DOHH2 (cell line): ENCODE data around the gene MRPL54.
A peak's percentile ranks its signal among the peaks of the same experiment; 100 is the strongest.

Experiments
- H3F3A ChIP-seq: fragments of 200-600 bp; sonication (generic), shearing (Covaris generic); 2 replicates; pipeline ENCODE4 v1.6.0; 2016; ENCODE audit warnings: antibody characterized with exemption, mild to moderate bottlenecking; ENCODE audit not compliant: control insufficient read depth, insufficient read depth
- H3K27ac ChIP-seq: fragments of 200-600 bp; sonication (generic); 2 replicates; pipeline ENCODE4 v1.5.1; 2014; ENCODE audit warnings: low read depth, mild to moderate bottlenecking, low read length, moderate library complexity
- H3K27me3 ChIP-seq: fragments of 200-600 bp; sonication (generic); 2 replicates; pipeline ENCODE4 v1.6.1; 2014; ENCODE audit warnings: mild to moderate bottlenecking, low read length, mixed read lengths; ENCODE audit not compliant: control insufficient read depth
- H3K36me3 ChIP-seq: fragments of 200-600 bp; sonication (generic); 2 replicates; pipeline ENCODE4 v1.6.1; 2014; ENCODE audit warnings: mild to moderate bottlenecking, low read length, moderate library complexity, mixed read lengths; ENCODE audit not compliant: control insufficient read depth
- H3K4me1 ChIP-seq: fragments of 200-600 bp; sonication (generic); 2 replicates; pipeline ENCODE4 v1.6.1; 2014; ENCODE audit warnings: mild to moderate bottlenecking, low read length, mixed read lengths; ENCODE audit not compliant: control insufficient read depth
- H3K4me2 ChIP-seq: fragments of 200-600 bp; sonication (generic); 2 replicates; pipeline ENCODE4 v1.6.0; 2014; ENCODE audit warnings: mild to moderate bottlenecking, low read length, moderate library complexity
- H3K4me3 ChIP-seq: fragments of 200-600 bp; sonication (generic); 2 replicates; pipeline ENCODE4 v1.5.1; 2014; ENCODE audit warnings: mild to moderate bottlenecking, low read length, mixed read lengths
- H3K79me2 ChIP-seq: fragments of 200-600 bp; sonication (generic); 2 replicates; pipeline ENCODE4 v1.6.1; 2014; ENCODE audit warnings: mild to moderate bottlenecking, low read length, mixed read lengths; ENCODE audit not compliant: control insufficient read depth
- H3K9me2 ChIP-seq: fragments of 200-600 bp; sonication (generic); replicated peaks from 2 replicates; pipeline ENCODE4 v1.6.1; 2014; ENCODE audit warnings: mild to moderate bottlenecking, low read length, mixed read lengths; ENCODE audit not compliant: control insufficient read depth
- H3K9me3 ChIP-seq: fragments of 200-600 bp; sonication (generic); 2 replicates; pipeline ENCODE4 v1.6.1; 2014; ENCODE audit warnings: antibody characterized with exemption, low read length, mixed read lengths; ENCODE audit not compliant: control insufficient read depth, insufficient read depth
- H4K20me1 ChIP-seq: fragments of 200-600 bp; sonication (generic); 2 replicates; pipeline ENCODE4 v1.6.0; 2014; ENCODE audit warnings: low read depth, mild to moderate bottlenecking, antibody characterized with exemption, low read length, moderate library complexity; ENCODE audit not compliant: control insufficient read depth, insufficient read depth
- EZH2phosphoT487 ChIP-seq: fragments of 200-600 bp; sonication (generic); IDR thresholded peaks from 2 replicates; pipeline ENCODE4 v1.6.1; 2017; ENCODE audit warnings: borderline replicate concordance, mild to moderate bottlenecking, antibody characterized with exemption, low read length, moderate library complexity, mixed read lengths
- TF ChIP-seq, protein P1 (sequence below): fragments of 200-600 bp; sonication (generic); IDR thresholded peaks from one replicate; pipeline ENCODE4 v1.5.1; 2014; ENCODE audit warnings: antibody characterized with exemption, mild to moderate bottlenecking, low read depth, low read length; ENCODE audit not compliant: poor library complexity, severe bottlenecking

MRPL54 gene

DNA sequence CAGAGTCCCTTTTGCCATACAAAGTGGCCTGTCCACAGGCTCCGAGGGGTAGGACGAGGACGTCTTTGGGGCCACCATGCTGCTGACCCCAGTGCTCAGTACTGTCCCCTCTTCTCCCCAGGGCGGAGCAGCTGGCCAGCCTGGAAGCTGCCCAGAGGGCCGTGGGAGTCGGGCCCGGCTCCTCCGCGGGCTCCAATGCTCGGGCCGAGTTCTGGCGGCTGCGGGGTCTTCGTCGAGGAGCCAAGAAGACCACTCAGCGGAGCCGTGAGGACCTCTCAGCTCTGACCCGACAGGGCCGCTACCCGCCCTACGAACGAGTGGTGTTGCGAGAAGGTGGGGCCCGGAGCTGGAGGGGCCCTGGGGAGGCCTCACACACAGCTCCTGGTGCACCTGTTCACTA is 22.1 kb upstream of the MRPL54 start:
- no peaks in the 10 kb centered on the region for H3K27me3 ChIP-seq
- no peak overlapping the region for H3K27ac ChIP-seq
- H4K20me1 ChIP-seq: no peaks in the 10 kb centered on the region
- no peaks in the 10 kb centered on the region for H3F3A ChIP-seq
- H3K4me1 ChIP-seq: peaks cover 6% of the 10 kb centered on the region
- no peaks in the 10 kb centered on the region for H3K79me2 ChIP-seq
- peaks cover 3% of the 10 kb centered on the region; the same call in 1 of the 2 replicates for H3K9me3 ChIP-seq
- H3K36me3 ChIP-seq: no peaks in the 10 kb centered on the region
- no peaks in the 10 kb centered on the region for H3K9me2 ChIP-seq
- no peak for TF ChIP-seq EZH2phosphoT487
- TF ChIP-seq, protein P1, sequence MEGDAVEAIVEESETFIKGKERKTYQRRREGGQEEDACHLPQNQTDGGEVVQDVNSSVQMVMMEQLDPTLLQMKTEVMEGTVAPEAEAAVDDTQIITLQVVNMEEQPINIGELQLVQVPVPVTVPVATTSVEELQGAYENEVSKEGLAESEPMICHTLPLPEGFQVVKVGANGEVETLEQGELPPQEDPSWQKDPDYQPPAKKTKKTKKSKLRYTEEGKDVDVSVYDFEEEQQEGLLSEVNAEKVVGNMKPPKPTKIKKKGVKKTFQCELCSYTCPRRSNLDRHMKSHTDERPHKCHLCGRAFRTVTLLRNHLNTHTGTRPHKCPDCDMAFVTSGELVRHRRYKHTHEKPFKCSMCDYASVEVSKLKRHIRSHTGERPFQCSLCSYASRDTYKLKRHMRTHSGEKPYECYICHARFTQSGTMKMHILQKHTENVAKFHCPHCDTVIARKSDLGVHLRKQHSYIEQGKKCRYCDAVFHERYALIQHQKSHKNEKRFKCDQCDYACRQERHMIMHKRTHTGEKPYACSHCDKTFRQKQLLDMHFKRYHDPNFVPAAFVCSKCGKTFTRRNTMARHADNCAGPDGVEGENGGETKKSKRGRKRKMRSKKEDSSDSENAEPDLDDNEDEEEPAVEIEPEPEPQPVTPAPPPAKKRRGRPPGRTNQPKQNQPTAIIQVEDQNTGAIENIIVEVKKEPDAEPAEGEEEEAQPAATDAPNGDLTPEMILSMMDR: no peak
- no peak overlapping the region for H3K4me2 ChIP-seq
- H3K4me3 ChIP-seq: no peak overlapping the region

DNA sequence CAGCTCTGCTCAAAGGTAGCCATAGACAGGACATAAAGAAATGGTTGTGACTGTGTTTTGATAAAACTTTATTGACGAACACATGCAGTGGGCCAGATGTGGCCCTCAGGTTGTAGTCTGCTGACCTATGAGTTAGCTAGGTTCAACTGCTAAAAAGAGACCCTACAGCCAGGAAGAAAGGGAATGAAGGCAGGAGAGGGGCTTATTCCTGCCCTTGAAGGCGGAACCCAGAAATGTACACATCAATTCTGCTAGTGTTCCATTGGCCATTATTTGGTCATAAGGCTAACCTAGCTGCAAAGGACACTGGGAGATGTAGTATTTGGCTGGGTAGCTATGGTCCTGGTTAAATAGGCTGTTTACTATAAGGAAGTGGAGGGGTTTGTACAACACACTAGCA is 19.0 kb upstream of the MRPL54 start:
- no peaks in the 10 kb centered on the region for H4K20me1 ChIP-seq

DNA sequence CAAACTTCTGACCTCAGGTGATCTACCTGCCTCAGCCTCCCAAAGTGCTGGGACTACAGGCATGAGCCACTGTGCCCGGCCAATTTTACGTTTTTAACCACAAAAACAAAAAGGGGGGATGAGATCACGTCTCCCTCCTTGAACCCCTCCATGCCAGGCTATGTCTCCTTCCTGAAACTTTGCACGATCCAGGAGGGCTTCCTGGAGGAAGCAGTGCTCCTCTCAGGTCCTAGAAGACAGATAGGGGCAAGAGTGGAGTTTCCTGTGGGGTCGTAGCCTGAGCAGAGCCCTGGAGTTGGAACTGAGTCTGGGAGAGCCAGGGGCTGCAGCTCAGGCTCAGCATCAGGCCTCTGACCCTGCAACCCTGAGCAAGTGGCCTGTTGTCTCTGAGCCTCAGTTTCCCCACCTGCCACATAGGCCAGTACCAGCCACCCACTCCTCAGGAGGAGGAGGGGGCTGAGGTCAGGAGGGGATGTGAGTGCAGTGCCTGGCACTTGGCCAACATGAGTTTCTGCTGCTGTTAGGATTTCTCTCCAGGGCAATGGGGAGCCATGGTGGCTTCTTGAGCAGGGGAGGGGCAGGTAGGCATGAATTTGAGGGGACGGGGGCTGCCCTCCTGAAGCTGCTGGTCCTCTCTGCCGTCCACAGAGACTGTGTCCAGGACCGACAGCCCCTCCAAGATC is 17.0 kb upstream of the MRPL54 start:
- no peak overlapping the region for H3K27ac ChIP-seq
- H3K79me2 ChIP-seq: no peaks in the 10 kb centered on the region
- no peaks in the 10 kb centered on the region for H3K36me3 ChIP-seq
- H4K20me1 ChIP-seq: no peaks in the 10 kb centered on the region
- TF ChIP-seq EZH2phosphoT487: no peak
- TF ChIP-seq, protein P1: no peak
- H3F3A ChIP-seq: no peaks in the 10 kb centered on the region
- no peak overlapping the region for H3K4me2 ChIP-seq
- peaks cover 3% of the 10 kb centered on the region; the same call in 1 of the 2 replicates for H3K9me3 ChIP-seq
- H3K4me3 ChIP-seq: no peak overlapping the region
- no peaks in the 10 kb centered on the region for H3K9me2 ChIP-seq
- peaks cover 6% of the 10 kb centered on the region for H3K4me1 ChIP-seq
- H3K27me3 ChIP-seq: no peaks in the 10 kb centered on the region

More for the DNA sequence above, 19.0 kb upstream of the MRPL54 start:
- H3K9me3 ChIP-seq: peaks cover 3% of the 10 kb centered on the region; the same call in 1 of the 2 replicates
- no peaks in the 10 kb centered on the region for H3K9me2 ChIP-seq
- no peak overlapping the region for H3K27ac ChIP-seq
- H3K36me3 ChIP-seq: no peaks in the 10 kb centered on the region
- no peak overlapping the region for H3K4me3 ChIP-seq
- peaks cover 6% of the 10 kb centered on the region for H3K4me1 ChIP-seq
- peak overlapping the region; percentile 4; the same call in 1 of the 2 replicates for H3K4me2 ChIP-seq
- no peaks in the 10 kb centered on the region for H3K27me3 ChIP-seq
- H3K79me2 ChIP-seq: no peaks in the 10 kb centered on the region
- TF ChIP-seq, protein P1: no peak
- no peak for TF ChIP-seq EZH2phosphoT487
- no peaks in the 10 kb centered on the region for H3F3A ChIP-seq
